Measurements from ENCODE around the gene AKR1C8.
"Not testable (repeated sequence)": the region's sequence is repeated elsewhere in the genome, so short reads cannot be mapped to it uniquely, and the experiment has no call there.

AKR1C8 gene

DNA sequence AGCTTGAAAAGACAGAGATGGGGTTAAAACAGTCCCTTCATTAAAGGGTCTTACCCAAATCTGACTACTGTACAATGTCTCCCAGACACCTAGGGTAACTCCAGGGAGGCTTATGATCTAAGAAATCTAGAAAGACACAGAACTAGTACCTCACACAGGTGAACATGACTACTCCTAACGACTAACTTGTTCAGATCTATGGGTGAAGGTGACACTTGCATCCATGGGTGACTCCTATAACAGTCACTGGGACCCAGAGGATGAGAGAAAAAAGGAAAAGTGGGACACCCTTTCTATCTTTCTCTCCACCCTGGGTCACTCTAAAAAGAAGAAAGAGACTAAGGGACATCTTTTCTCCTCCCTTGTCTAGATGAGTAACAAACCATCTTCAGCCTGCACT is 19.2 kb downstream of the AKR1C8 start:
- no peak for DNase-seq

DNA sequence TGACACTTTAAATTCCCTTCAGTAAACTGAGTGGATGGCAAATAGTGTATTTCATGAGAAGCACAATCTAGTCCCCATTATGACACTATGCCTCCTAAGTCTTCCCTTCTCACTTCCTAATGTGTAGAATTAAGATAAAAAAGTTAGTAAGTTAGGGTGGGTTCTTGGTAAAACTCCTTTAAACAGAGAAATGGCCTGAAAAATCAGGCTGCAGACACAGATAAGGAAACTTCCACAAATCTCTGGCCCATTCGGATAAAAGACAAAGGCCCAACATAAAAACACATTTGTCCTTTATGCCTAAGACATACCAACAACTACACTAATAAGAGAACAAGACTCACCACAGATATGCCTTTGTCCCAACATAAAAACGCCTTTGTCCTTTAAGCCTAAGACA is 21.5 kb downstream of the AKR1C8 start:
- DNase-seq: no peak

DNA sequence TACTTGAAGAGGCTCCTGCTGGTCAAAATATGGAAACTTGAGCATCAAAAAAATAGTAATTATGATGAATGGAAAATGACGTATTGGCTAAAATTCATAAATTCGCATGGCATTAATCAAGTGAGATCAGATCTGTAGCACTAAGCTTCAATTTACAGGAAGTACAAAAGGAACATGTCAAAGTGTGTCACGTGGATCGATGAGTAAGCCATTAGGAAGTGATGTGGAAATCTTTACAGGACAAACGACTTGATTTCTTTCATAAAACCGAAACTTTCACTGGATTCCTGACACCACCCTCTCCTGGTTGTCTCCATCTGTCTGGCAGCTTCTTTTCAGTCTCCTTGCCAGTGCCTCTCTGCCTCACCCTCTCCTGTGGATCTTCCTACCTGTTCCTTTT is 25.8 kb downstream of the AKR1C8 start:
- no peak for DNase-seq

DNA sequence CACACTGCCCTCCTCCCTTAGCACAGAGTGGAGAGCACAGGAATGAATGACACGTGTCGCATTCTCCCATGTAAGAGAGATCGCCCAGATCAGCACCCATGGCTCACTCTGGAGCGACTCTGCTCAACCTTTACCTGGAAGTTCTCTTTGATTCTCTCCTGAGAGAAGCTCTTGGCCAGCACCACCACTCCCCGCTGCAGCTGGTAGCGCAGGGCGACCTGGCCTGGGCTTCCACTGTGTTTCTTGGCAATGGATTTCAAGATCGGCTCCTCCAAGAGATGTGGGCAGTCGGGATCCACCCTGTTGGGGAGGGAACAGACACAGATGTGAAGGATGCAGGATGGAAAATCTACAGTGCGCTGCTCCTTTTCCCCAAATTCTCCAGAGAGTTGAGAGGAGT is 27.4 kb downstream of the AKR1C8 start:
- DNase-seq: no peak

DNA sequence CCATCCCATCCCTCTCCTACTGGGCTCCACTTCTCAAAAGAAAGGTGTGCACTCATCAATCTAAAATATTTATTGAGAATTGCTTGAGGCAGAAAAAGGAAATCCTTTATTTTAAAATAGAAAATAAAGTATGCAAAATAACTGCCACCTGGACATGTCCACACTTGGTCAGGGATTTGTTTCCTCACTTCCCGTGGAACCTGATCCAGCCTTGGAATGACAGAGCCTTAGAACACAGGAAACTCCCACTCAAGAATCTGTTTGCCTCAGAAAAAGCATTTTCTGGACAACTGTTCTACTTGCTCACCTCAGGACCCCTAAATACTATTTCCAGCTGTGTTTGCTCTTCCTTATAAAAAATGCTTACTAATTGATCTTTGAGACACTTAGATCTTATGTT is 29.0 kb downstream of the AKR1C8 start:
- no peak for DNase-seq

DNA sequence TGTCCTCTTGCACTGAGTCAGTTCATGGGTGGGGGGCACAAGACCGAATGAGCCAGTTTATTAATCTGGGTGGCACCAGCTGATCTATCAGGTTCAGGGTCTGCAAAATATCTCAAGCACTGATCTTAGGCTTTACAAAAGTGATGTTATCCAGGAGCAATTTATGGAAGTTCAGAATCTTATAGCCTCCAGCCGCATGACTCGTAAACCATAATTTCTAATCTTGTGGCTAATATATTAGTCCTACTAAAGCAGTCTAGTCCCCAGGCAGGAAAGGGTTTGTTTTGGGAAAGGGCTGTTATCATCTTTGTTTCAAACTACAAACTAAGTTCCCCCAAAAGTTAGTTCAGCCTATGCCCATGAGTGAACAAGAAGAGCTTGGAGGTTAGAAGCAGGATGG is 33.9 kb downstream of the AKR1C8 start:
- DNase-seq: no peak

DNA sequence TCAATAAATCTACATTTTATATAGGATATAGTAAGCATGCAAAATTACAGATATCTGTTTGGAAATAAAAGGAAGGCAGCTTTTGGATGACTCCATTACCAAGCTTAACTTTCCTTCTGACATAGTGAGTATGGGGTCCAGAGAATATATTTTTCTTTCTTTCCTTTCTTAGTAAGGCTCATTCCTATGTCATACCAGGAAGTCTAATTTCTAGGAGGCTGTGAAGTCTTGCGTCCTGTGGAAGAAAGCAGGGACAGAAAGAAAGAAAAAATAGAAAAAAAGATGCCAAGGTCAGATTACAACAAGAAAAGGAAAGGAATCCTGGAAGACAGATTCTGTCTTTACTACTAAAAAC is 36.3 kb downstream of the AKR1C8 start:
- DNase-seq: no peak

DNA sequence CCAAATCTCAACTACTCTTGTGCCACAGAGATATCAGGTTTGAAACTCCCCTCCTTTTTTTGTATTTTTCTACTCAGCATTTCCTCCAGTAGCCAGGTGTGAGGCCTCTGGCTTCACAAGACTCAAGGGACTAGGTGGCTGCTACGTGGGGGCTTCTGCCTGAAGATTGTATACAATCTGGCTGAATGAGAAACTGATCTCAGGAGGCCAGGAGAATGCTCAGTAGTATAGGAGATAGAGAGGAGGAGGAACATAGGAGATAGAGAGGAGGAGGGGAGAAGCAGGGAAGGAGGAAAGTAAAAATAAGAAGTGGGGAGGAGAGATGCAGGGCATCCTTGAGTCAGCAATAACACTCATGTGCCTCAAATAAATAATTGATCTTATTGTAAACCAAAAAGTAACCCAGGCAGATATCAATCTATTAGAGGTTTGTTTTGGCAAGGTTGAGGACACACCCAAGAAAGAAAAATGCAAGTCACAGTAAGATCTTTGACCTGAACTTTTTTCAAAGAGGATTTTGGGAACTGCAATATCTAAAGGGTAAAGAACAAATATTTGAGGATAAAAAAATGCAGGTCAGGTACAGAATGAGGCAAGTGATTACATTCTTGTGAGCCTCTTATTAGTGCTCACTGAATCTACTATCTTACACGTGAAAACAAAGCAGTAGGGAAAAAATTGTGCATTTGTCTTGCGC is 36.8 kb downstream of the AKR1C8 start:
- DNase-seq: no peak

DNA sequence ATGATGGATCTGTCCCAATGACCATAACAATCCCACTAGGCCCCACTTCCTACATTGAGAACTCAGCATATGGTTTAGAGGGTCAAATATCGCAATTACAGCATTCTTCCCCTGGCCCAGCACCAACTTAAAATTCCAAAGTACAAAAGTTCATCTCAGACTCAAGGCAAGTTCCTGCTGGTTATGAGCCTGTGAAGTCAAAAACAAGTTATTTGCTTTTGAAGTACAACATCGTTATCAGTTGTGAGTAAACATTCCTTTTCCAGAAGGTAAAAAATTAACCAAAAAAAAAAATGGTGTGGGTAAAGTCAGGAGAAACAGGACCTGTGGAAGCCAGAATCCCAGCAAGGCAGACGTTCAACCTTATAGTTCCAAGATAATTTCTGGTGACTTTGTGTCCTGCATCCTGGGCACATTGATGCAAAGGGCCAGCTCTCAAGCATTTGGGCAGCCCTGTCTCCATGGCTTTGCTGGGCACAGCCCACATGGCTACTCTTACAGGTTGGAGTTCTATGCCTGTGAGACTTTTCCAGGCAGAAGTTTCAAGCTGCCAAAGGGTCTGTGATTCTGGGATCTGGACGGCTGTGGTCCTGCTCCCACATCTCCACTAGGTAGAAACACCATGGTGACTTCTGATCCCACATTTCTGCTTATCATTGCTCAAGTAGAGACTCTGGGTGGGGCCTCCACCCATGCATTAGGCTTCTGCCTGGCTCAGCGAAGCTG is 37.5 kb downstream of the AKR1C8 start:
- DNase-seq: no peak

DNA sequence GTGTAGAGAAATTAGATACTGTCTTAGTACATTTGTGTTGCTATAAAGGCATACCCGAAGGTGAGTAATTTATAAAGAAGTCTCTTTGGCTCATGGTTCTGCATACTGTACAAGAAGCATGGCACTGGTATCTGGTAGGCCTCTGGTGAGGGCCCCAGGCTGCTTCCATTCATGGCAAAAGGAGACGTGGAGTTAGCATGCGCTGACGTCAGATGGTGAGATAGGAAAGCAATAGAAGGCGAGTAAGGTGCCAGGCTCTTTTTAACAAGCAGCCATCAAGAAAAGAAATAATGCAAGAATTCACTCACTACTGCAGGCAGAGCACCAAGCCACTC is 38.1 kb downstream of the AKR1C8 start:
- DNase-seq: no peak

DNA sequence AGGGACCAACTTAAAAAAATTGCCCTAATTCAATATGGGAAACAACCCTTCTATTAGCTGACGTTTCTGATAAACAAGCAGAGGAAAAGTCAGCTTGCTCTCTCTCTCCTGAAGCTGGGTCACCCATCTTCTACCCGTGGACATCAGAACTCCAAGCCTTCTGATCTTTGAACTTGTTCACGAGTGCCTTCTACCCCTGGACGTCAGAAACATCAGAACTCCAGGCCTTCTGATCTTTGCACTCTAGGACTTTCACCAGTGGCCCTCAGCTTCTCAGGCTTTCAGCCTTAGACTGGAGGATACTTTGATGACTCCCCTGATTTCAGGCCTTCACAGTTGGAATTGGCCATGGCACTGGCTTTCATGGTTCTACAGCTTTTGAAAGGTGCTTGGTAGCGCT is 41.8 kb downstream of the AKR1C8 start:
- DNase-seq: no peak

DNA sequence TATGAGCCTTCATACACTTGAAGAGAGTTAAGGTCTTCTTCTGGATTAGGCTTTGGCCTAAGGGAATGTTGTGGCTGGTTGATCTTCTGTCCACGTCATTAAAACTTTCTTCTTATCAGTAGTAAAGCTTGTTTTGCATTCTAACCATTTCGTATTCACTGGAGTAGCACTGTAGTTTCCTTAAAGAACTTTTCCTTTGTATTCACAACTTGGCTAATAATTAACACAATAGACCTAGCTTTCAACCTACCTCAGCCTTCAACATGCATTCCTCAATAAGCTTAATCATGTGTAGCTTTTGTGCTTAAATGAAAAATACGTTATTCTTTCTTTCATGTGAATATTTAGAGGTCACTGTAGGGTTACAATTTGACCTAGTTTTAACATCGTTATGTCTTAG is 42.8 kb downstream of the AKR1C8 start:
- DNase-seq: no peak

DNA sequence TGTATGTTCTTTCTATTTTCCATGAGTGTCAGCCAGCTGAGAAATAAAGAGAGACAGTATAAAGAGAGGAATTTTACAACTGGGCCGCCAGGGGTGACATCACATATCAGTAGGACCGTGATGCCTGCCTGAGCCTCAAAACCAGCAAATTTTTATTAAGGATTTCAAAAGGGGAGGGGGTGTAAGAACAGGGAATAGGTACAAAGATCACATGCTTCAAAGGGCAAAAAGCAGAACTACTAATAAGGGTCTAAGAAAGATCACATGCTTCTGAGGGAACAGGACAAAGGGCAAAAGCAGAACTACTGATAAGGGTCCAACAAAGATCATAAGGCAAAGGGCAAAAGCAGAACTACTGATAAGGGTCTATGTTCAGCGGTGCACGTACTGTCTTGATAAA is 47.3 kb downstream of the AKR1C8 start:
- not testable (repeated sequence) for DNase-seq

DNA sequence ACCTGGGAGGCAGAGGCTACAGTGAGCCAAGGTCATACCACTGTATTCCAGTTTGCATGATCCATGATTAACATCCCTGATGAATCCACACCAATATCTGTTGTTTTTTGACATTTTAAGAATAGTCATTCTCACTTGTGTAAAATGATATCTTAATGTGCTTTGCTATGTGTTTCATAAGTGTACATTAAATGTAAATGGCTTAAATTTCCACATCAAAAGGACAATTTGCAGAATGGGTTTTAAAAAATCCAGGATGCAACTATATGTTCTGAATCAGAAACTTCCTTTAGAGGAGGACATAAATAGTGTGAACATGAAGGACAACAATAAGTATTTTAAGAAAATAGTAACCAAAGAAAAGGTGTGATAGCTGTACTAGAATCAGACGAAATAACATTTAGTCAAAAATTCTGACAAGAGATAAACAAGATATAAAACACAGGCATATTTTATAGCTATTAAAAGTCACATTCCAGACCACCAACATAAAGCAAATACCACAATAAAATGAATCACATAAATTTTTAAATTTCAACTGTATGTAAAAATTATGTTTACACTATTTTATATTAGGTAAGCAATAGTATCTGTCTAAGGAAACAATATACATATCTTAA is 48.4 kb downstream of the AKR1C8 start:
- DNase-seq: no peak

DNA sequence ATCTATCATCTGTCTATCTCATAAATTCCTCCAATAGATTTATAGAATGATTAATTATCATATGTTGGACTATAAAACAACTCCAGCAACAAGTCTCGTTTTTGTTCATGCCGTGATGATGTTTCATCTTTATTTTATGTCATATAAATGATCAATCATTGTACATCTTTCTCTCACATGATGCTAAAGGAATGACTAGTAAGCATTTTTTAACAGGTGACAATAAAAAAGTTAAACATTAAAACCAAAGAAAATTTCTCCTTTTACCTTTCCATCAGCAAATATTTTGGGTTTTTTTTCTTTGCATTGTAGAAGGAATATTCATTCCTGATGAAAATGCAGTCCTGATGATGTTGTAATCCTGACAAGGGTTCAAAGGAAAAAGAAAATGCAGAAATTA is 49.4 kb downstream of the AKR1C8 start:
- DNase-seq: no peak

DNA sequence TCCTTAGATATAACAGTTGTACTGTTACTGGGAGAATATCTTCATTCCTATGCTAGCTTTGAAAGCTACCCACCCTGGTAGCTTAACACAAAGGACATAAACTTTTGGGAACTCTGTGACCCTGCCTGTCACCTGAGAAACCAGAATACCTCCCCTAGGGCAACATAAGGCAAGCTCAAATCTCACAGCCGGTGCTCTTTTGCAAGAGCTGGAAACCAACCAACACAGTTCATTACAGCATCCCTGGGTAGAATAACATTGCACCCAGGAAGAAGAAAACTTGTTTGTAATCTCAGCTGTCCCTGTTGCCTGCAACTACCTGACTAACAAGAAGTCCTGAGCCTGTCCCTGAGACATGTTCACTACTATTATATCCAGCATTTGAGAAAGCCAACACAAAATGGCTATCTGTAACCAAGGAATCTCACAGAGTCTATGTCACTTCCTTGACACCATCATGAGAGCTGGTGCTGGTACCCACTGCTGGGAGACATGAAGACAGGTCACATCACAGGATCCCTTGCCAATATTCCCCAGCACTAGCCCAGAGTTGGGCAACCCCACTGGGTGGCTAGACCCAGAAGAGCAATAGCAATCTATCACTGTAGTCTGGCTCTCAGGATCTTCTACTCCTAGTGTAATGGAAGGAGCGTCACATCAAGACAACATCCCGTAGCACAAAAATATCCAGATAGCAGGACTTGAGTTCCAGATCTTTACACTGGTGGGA is 59.5 kb downstream of the AKR1C8 start:
- DNase-seq: no peak

DNA sequence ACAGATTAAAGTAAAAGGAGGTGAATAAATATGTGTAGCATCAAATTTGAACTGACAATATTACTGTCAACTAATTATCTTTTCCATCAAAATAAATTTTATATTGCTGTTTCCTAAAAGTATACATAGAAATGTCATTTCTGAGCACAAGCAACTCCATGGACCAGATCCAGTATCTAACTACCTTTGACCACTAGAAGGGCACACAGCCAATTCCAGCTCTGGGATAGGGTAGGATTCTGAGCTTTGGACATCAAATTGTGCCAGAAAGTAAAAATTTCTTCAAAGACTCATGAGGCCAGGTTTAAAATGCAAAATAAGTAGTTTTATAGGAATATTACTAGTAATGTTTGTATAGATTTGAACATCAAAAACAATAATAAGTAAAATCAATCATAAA is 61.1 kb downstream of the AKR1C8 start:
- DNase-seq: no peak

DNA sequence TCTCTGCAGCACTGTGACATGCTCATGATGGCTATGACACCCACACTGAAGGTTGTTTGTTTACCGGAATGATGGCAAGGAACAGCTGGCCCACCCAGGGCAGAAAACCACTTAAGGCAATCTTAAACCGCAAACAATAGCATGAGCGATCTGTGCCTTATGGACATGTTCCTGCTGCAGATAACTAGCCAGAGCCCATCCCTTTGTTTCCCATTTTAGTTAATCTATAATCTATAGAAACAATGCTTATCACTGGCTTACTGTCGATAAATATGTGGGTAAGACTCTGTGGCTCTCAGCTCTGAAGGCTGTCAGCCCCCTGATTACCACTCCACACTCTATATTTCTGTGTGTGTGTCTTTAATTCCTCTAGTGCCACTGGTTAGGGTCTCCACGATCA is 65.0 kb downstream of the AKR1C8 start:
- DNase-seq: not testable (repeated sequence)

DNA sequence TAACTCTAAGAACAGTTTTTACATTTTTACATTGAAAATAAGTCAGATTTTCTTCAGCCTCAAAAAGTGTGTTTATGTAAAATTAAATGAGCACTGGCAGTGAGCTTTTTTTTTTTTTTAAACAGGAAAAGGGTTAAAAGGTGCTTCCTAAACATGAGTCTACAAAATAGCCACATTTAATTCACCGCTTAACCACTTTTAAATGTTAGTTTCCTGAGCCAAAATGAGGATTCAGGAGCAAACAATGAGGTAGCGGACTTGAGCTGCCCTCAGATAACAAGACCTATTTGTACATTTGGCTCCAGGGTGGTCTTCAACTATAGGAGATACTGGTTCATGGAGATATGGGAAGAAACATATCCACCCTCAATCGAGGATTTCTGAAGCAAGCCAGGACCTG is 67.9 kb downstream of the AKR1C8 start:
- no peak for DNase-seq

DNA sequence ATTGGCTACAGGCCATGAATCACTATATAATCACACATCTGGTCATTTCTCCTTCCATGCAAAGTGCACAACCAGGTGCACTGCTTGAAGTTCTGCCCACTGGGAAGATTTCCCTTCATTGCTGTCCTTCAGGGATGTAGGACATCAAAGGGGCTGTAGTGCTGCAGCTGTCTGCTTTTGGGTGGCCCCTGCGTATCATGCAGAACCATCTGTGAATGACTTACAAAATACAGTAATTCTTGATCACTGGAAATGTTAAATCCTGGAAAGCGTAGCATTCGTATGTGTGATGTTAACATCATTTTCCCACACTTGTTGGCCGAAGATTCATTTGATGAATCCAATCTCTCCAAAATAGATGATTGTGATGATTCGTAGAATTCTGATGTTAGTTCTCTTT is 68.3 kb downstream of the AKR1C8 start:
- DNase-seq: no peak

DNA sequence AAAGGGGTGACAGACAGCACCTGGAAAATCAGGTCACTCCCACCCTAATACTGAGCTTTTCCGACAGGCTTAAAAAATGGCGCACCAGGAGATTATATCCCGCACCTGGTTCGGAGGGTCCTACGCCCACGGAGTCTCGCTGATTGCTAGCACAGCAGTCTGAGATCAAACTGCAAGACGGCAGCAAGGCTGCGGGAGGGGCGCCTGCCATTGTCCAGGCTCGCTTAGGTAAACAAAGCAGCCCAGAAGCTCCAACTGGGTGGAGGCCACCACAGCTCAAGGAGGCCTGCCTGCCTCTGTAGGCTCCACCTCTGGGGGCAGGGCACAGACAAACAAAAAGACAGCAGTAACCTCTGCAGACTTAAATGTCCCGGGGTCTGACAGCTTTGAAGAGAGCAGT is 75.1 kb downstream of the AKR1C8 start:
- DNase-seq: not testable (repeated sequence)

DNA sequence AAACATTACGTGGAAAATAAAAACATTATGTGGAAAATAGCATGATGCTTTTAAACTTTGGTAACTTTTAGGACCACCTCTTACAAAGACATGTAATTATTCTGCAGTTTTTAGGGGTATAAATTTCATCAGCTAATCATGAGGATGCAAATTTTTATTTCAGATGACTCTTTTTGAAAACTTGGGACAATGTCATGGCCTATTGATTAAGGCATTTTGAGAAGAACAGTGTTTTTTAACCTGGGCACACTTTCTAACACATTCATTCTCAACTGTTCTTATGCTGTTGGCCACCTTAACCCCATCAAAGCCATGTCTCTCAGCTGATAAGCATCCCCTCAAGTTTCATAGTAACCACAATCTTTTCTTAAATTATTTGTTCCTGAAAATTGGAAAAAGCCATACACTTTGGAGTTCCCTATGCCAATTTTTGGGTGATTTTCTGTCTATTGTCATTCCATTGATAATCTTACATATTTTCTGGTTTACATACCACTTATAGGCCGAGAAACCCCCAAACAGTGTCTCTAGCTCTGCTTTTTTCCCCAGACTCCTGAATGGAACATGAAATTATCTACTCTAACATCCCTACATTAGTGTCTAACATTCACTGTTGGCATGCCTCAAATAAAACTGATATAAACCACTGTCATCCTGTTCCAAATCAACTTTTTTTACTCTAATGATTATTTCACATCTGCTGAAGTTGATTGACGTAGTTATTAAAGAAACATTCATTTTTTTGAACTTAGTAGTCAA is 76.1 kb downstream of the AKR1C8 start:
- no peak for DNase-seq

DNA sequence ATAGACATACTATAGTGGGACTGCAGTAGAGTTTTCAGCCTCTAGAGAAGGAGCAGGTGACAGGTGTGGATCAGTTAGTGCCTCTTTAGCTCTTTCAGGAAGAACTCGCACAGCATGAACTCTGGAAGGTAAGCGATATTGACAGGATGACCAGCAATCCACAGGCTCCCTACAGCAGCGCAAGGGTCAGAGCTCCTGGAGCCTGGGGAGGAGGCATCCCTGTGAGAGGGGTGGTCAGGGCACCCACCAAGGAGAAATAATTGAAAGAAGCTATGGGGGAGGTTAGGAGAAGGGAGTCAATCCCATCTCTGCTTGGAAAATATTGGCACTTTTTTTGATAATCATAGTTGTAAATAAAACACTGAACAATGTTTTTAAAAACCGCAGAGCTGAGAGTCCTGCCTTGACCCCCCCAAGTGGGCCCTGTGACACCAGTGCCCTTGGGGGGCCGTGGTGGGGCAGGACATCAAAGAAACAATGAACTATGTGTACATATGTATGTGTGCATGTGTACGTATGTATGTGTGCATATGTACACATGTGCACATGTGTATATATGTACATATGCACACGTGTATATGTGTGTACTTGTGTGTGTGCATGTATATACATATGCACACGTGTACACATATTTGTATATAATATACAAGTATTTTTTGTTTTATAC is 77.0 kb downstream of the AKR1C8 start:
- no peak for DNase-seq
